HepG2 (cell line): ENCODE data around the gene EP300. TPM values are rescaled to one million over a fixed set of nuclear protein-coding genes. Genes with fewer than 3 reads are reported as not detected.

Experiments used
- ATAC-seq: fragments of 200-7000 bp; cut with Tn5 transposase; 3 replicates; pipeline ENCODE4 v1.9.1; 2020; ENCODE audit warnings: mild to moderate bottlenecking, moderate library complexity
- BruUV-seq: library from RNA; stranded (reverse); fragments of 400-500 nt; replicated peaks from 2 replicates; lab custom pipeline; 2021; lab: Mats Ljungman, UMichigan
- CTCF ChIA-PET: fragments of 300-600 bp; formaldehyde crosslinking; extraction: SDS; loops from one replicate; lab custom pipeline; 2021; ENCODE audit warnings: low total read pairs, inconsistent platforms, low intra/inter-chr PET ratio; lab: Yijun Ruan, JAX
- POLR2A ChIA-PET: fragments of 350-600 bp; sonication (Branson Sonifier 250); formaldehyde crosslinking; loops from one replicate; lab custom pipeline; 2020; ENCODE audit warnings: antibody characterized with exemption, inconsistent platforms; lab: Yijun Ruan, JAX
- DNase-seq: peaks from one replicate; pipeline ENCODE4 v3.0.0-alpha.2; 2015; ENCODE audit warnings: low spot score
- FAIRE-seq: peaks from 3 replicates; lab custom pipeline; 2011; peaks lifted over from hg19 to GRCh38; lab: Jason Lieb, UNC
- H2AFZ ChIP-seq: one replicate; pipeline ENCODE4 v1.6.1; 2011; ENCODE audit warnings: low read length, inconsistent platforms
- H3K27ac ChIP-seq: fragments of 300-600 bp; 3 replicates; pipeline ENCODE4 v1.8.0; 2011; ENCODE audit warnings: mixed run types, mild to moderate bottlenecking, mixed read lengths, low read length, inconsistent platforms; ENCODE audit not compliant: insufficient read depth; ENCODE audit errors: extremely low read length
- H3K27me3 ChIP-seq, 2 experiments: fragments of 200-600 bp in 1 of 2; 2 replicates in 1 of 2; 3 replicates in 1 of 2; pipeline versions ENCODE4 v1.6.0 to v1.8.0; 2011; ENCODE audit warnings: low read length in 2 of 2, mild to moderate bottlenecking in 2 of 2, moderate library complexity in 2 of 2, inconsistent platforms in 1 of 2; ENCODE audit not compliant: insufficient read depth in 2 of 2, control insufficient read depth in 1 of 2
- H3K36me3 ChIP-seq, 2 experiments: fragments of 200-600 bp in 1 of 2; replicated peaks in 1 of 2; 2 replicates in 1 of 2; 3 replicates in 1 of 2; pipeline versions ENCODE4 v1.5.1 to v1.8.0; 2011; ENCODE audit warnings: low read length in 2 of 2, inconsistent platforms in 1 of 2; ENCODE audit not compliant: insufficient read depth in 2 of 2, control insufficient read depth in 1 of 2
- H3K4me1 ChIP-seq: 2 replicates; pipeline ENCODE4 v1.5.1; 2012; ENCODE audit warnings: low read length, inconsistent platforms; ENCODE audit not compliant: insufficient read depth
- H3K4me2 ChIP-seq: 2 replicates; pipeline ENCODE4 v1.6.0; 2011; ENCODE audit warnings: low read depth, low read length, inconsistent platforms
- H3K4me3 ChIP-seq, 3 experiments: fragments of 200-600 bp in 1 of 3; sonication (generic), shearing (Covaris generic) in 1 of 3; replicated peaks in 1 of 3; 2 replicates each; pipeline ENCODE4 v1.5.1; 2011 to 2016; ENCODE audit warnings: low read length in 3 of 3, inconsistent platforms in 2 of 3, low read depth in 2 of 3, mild to moderate bottlenecking in 2 of 3, control low read depth in 1 of 3, mixed read lengths in 1 of 3; ENCODE audit not compliant: insufficient read depth in 1 of 3
- H3K79me2 ChIP-seq: one replicate; pipeline ENCODE4 v1.6.1; 2011; ENCODE audit warnings: low read length, inconsistent platforms; ENCODE audit not compliant: insufficient read depth
- H3K9ac ChIP-seq: 2 replicates; pipeline ENCODE4 v1.6.0; 2011; ENCODE audit warnings: mild to moderate bottlenecking, low read depth, low read length, inconsistent platforms; ENCODE audit not compliant: insufficient read depth
- H3K9me3 ChIP-seq: 2 replicates; pipeline ENCODE4 v1.5.1; 2012; ENCODE audit warnings: mild to moderate bottlenecking, low read length
- H4K20me1 ChIP-seq: 2 replicates; pipeline ENCODE4 v1.6.0; 2011; ENCODE audit warnings: inconsistent platforms, mild to moderate bottlenecking, low read length, moderate library complexity; ENCODE audit not compliant: insufficient read depth
- HNRNPL ChIP-seq: fragments of 200-400 bp; formaldehyde crosslinking; IDR thresholded peaks from 2 replicates; pipeline ENCODE4 v1.6.1; 2017; ENCODE audit warnings: mild to moderate bottlenecking, low read depth, low read length
- NFE2 ChIP-seq: sonication (generic); formaldehyde crosslinking; IDR thresholded peaks from 2 replicates; pipeline ENCODE4 v1.4.0; 2020; ENCODE audit warnings: missing genetic modification reagents
- NPAS2 ChIP-seq: sonication (generic); formaldehyde crosslinking; IDR thresholded peaks from 2 replicates; pipeline ENCODE4 v1.8.0; 2022; ENCODE audit warnings: mild to moderate bottlenecking, missing genetic modification reagents, borderline replicate concordance
- PHF21A ChIP-seq: sonication (generic); formaldehyde crosslinking; IDR thresholded peaks from 2 replicates; pipeline ENCODE4 v1.5.0; 2020; ENCODE audit warnings: mild to moderate bottlenecking, missing genetic modification reagents
- POGZ ChIP-seq: sonication (generic); formaldehyde crosslinking; IDR thresholded peaks from 2 replicates; pipeline ENCODE4 v1.4.0; 2020; ENCODE audit warnings: mild to moderate bottlenecking, missing genetic modification reagents
- REXO4 ChIP-seq: sonication (generic); formaldehyde crosslinking; IDR thresholded peaks from 2 replicates; pipeline ENCODE4 v1.8.0; 2022; ENCODE audit warnings: missing genetic modification reagents, mild to moderate bottlenecking, borderline replicate concordance
- RXRA ChIP-seq: sonication (generic); formaldehyde crosslinking; IDR thresholded peaks from 2 replicates; pipeline ENCODE4 v1.5.1; 2020; ENCODE audit warnings: missing genetic modification reagents
- ZBTB8A ChIP-seq: sonication (generic); formaldehyde crosslinking; IDR thresholded peaks from 2 replicates; pipeline ENCODE4 v1.4.0; 2020; ENCODE audit warnings: mild to moderate bottlenecking, low read depth, missing genetic modification reagents, borderline replicate concordance
- ZKSCAN5 ChIP-seq: sonication (generic); formaldehyde crosslinking; IDR thresholded peaks from 2 replicates; pipeline ENCODE4 v1.5.1; 2020; ENCODE audit warnings: mild to moderate bottlenecking, missing genetic modification reagents
- ZNF460 ChIP-seq: sonication (generic); formaldehyde crosslinking; IDR thresholded peaks from 2 replicates; pipeline ENCODE4 v1.5.1; 2020; ENCODE audit warnings: missing genetic modification reagents, mild to moderate bottlenecking, borderline replicate concordance
- ZNF547 ChIP-seq: sonication (generic); formaldehyde crosslinking; IDR thresholded peaks from 2 replicates; pipeline ENCODE4 v1.5.1; 2020; ENCODE audit warnings: mild to moderate bottlenecking, missing genetic modification reagents
- ZNF558 ChIP-seq: sonication (generic); formaldehyde crosslinking; IDR thresholded peaks from 2 replicates; pipeline ENCODE4 v1.9.0; 2022; ENCODE audit warnings: mild to moderate bottlenecking, missing genetic modification reagents, borderline replicate concordance
- ZNF678 ChIP-seq: sonication (generic); formaldehyde crosslinking; IDR thresholded peaks from 2 replicates; pipeline ENCODE4 v1.4.0; 2020; ENCODE audit warnings: mild to moderate bottlenecking, missing genetic modification reagents
- WGBS: methylation state at CpG from one replicate; pipeline ENCODE4 v1.1.6; 2017; ENCODE audit warnings: low lambda C conversion rate; 5-methylcytosine and 5-hydroxymethylcytosine counted together
- in situ Hi-C: cut with HindIII; loops from 2 replicates; pipeline ENCODE4 v1.10.0; 2017; ENCODE audit warnings: low pct_unique_long_range_greater_than_20kb; ENCODE audit not compliant: extremely low pct_ligation_motif_present
- intact Hi-C: fragments of 100-400 bp; cut with micrococcal nuclease; formaldehyde crosslinking; loops from one replicate; pipeline ENCODE4 v1.10.0; 2022; ENCODE audit not compliant: unreplicated experiment
- polyA plus RNA-seq, 8 experiments: library from polyadenylated mRNA; depleted of rRNA in 3 of 8; stranded (reverse) in 7 of 8; unstranded in 1 of 8; fragments of >200 nt; fragmentation: Illumina TruSeq in 4 of 8; extraction: Trizol in 4 of 8; gene quantifications; 2 replicates each; pipeline versions ENCODE4 v1.2.1 to v1.2.3, GENCODE V29; 2011 to 2016; ENCODE audit warnings: low read depth in 4 of 8, missing spikeins in 1 of 8, mixed read lengths in 1 of 8; ENCODE audit not compliant: insufficient read depth in 1 of 8
- total RNA-seq, 5 experiments: library from RNA; depleted of rRNA; stranded (reverse); fragments of >200 nt; fragmentation: Illumina TruSeq; extraction: Trizol; gene quantifications; 2 replicates each; pipeline ENCODE4 v1.2.3, GENCODE V29; 2016; ENCODE audit warnings: low read depth in 1 of 5
- TF ChIP-seq, protein P1 (sequence below): sonication (generic); formaldehyde crosslinking; IDR thresholded peaks from 2 replicates; pipeline ENCODE4 v1.5.0; 2020; ENCODE audit warnings: mild to moderate bottlenecking, low read depth, missing genetic modification reagents, borderline replicate concordance
- TF ChIP-seq, protein P2 (sequence below): sonication (generic); formaldehyde crosslinking; IDR thresholded peaks from 2 replicates; pipeline ENCODE4 v1.9.0; 2022; ENCODE audit warnings: missing genetic modification reagents, mild to moderate bottlenecking, borderline replicate concordance
- TF ChIP-seq, protein P3 (sequence below): IDR thresholded peaks from 2 replicates; pipeline ENCODE4 v1.6.1; 2016; ENCODE audit warnings: low read depth, borderline replicate concordance
- TF ChIP-seq, protein P4 (sequence below): sonication (generic); formaldehyde crosslinking; IDR thresholded peaks from 2 replicates; pipeline ENCODE4 v1.4.0; 2020; ENCODE audit warnings: missing genetic modification reagents, mild to moderate bottlenecking, borderline replicate concordance

Gene EP300
- total and polyA plus RNA-seq, 2 of the 13 experiments (the other 11 are each of a cell fraction or from before 2014, with no cell fraction given) = 13.6 to 14.9 TPM

DNA sequence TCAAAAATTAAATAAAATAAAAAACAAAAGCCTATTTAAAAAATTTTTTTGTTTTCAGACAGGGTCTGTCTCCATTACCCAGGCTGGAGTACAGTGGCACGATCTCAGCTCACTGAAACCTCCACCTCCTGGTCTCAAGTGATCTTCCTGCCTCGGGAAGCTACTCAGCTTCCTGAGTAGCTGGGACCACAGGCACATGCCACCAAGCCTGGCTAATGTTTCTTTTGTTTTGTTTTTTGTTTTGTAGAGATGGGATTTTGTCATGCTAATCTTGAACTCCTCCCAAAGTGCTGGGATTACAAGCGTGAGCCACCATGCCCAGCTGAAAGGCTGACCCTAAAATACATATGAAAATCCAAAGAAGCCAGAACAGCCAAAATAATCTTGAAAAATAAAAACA lies 92.3 kb downstream of the EP300 start:
- H3K36me3 ChIP-seq = peaks cover 0 to 2% of the 10 kb centered on the region in 2 experiments; a peak in 1 of 5 replicates
- no peaks in the 10 kb centered on the region for H3K79me2 ChIP-seq
- H3K4me1 ChIP-seq = no peaks in the 10 kb centered on the region
- intact Hi-C loops (no loop called here), in situ Hi-C loops (no loop called here)
- DNase-seq = no peak
- 94% methylated on average over 3 of the region's 3 CpGs for WGBS
- BruUV-seq = no TSS peak
- no peak overlapping the region for H2AFZ ChIP-seq
- no peak for ATAC-seq
- CTCF ChIA-PET = no interaction called here
- H3K27ac ChIP-seq = no peak overlapping the region
- no peaks in the 10 kb centered on the region for H3K27me3 ChIP-seq
- H3K4me2 ChIP-seq = no peak overlapping the region
- H3K9me3 ChIP-seq = no peaks in the 10 kb centered on the region
- TF ChIP-seq ZKSCAN5 (CRISPR knock-in tag) (no peak), ZNF678 (CRISPR knock-in tag) (no peak), NPAS2 (CRISPR knock-in tag) (no peak), RXRA (no peak), HNRNPL (no peak), ZNF558 (CRISPR knock-in tag) (no peak), PHF21A (CRISPR knock-in tag) (no peak), ZBTB8A (no peak)
- TF ChIP-seq, protein P1, sequence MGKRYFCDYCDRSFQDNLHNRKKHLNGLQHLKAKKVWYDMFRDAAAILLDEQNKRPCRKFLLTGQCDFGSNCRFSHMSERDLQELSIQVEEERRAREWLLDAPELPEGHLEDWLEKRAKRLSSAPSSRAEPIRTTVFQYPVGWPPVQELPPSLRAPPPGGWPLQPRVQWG = no peak
- FAIRE-seq = no peak
- POLR2A ChIA-PET = no interaction called here
- no peak overlapping the region for H3K4me3 ChIP-seq
- H3K9ac ChIP-seq = no peak overlapping the region
- H4K20me1 ChIP-seq = no peaks in the 10 kb centered on the region

DNA sequence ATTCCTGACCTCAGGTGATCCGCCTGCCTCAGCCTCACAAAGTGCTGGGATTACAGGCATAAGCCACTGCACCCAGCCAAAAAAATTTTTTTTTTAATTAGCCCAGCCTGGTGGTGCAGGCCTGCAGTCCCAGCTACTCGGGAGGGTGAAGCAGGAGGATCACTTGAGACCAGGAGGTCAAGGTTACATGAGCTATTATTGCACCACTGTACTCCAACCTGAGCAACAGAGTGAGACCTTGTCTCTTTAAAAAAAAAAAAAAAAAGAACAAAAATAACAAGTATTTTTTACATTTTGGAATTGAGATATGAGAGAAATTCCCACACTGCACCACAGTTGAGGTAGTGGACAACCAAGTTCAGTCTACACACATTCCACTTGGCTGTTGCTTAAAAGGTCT lies 99.1 kb downstream of the EP300 start:
- Histone ChIP-seq H3K9me3 (no peaks in the 10 kb centered on the region), H3K27me3 (no peaks in the 10 kb centered on the region), H2AFZ (no peak overlapping the region), H3K27ac (no peak overlapping the region), H4K20me1 (no peaks in the 10 kb centered on the region), H3K9ac (no peak overlapping the region), H3K4me2 (no peak overlapping the region), H3K36me3 (no peaks in the 10 kb centered on the region), H3K4me3 (no peak overlapping the region), H3K4me1 (peaks cover 18% of the 10 kb centered on the region), H3K79me2 (no peaks in the 10 kb centered on the region)
- ATAC-seq (peak; percentile 55), FAIRE-seq (peak; percentile 57), DNase-seq (peak; percentile 21)
- POLR2A ChIA-PET = interaction anchor here (0.5 kb wide), 1 partner anchor 190 kb away, joined by 3 read pairs; the partner anchor contains the start of gene TEF
- intact Hi-C loops (no loop called here), in situ Hi-C loops (no loop called here)
- CTCF ChIA-PET = no interaction called here
- 46% methylated on average over 2 of the region's 2 CpGs for WGBS
- BruUV-seq = no TSS peak
- TF ChIP-seq, protein P2, sequence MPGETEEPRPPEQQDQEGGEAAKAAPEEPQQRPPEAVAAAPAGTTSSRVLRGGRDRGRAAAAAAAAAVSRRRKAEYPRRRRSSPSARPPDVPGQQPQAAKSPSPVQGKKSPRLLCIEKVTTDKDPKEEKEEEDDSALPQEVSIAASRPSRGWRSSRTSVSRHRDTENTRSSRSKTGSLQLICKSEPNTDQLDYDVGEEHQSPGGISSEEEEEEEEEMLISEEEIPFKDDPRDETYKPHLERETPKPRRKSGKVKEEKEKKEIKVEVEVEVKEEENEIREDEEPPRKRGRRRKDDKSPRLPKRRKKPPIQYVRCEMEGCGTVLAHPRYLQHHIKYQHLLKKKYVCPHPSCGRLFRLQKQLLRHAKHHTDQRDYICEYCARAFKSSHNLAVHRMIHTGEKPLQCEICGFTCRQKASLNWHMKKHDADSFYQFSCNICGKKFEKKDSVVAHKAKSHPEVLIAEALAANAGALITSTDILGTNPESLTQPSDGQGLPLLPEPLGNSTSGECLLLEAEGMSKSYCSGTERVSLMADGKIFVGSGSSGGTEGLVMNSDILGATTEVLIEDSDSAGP (CRISPR knock-in tag) = 0 out of 2 replicates have a peak, but pooled peaks have one; percentile 32
- no peak for TF ChIP-seq REXO4 (CRISPR knock-in tag)
- no peak for TF ChIP-seq POGZ (CRISPR knock-in tag)
- TF ChIP-seq, protein P3, sequence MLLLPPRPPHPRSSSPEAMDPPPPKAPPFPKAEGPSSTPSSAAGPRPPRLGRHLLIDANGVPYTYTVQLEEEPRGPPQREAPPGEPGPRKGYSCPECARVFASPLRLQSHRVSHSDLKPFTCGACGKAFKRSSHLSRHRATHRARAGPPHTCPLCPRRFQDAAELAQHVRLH = no peak
- TF ChIP-seq ZNF547 (CRISPR knock-in tag) = no peak
- TF ChIP-seq, protein P4, sequence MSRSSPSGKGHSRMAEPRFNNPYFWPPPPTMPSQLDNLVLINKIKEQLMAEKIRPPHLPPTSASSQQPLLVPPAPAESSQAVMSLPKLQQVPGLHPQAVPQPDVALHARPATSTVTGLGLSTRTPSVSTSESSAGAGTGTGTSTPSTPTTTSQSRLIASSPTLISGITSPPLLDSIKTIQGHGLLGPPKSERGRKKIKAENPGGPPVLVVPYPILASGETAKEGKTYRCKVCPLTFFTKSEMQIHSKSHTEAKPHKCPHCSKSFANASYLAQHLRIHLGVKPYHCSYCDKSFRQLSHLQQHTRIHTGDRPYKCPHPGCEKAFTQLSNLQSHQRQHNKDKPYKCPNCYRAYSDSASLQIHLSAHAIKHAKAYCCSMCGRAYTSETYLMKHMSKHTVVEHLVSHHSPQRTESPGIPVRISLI (CRISPR knock-in tag) = 0 out of 2 replicates have a peak, but pooled peaks have one; percentile 55
- peak; percentile 41; the same call in 1 of the 2 replicates for TF ChIP-seq ZNF460
- no peak for TF ChIP-seq NFE2 (CRISPR knock-in tag)
